ENCODE data around the gene MSMP.

Gene MSMP

DNA sequence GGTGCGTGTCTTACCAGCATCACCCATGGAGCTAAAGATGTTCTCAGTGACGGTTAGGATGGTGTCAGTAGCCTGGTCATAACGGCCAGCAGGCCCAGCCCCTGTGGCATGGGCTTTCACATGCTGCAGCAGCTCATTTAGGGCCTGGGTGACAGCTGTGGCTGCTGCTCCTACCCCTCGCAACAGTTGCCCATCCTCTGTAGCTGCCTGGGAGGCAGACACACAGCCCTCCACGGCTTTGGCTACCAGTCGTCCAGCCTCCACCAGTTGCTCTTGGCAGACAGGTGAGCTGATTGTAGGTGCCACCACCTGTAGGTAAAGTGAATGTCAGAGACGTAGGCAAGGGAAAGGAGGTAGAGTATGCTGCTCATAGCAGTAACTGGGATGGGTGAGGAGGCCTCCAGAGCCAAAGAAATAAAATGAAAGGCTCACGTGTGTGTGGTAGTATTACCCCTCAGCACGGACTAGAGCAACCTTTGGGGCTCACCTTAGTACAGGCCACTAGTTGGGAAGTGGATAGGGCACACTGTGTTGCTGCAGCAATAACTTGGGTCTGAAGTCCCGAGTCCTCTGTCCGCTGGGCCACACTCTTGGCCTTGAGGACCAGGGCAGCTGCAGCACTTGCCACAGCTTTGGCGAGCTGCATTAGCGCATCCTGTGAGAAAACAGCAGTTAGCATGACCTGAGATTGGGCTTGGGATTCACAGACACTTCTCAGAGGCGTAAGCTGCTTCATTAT, 36.8 kb downstream of the MSMP start:
- no peak for DNase-seq

DNA sequence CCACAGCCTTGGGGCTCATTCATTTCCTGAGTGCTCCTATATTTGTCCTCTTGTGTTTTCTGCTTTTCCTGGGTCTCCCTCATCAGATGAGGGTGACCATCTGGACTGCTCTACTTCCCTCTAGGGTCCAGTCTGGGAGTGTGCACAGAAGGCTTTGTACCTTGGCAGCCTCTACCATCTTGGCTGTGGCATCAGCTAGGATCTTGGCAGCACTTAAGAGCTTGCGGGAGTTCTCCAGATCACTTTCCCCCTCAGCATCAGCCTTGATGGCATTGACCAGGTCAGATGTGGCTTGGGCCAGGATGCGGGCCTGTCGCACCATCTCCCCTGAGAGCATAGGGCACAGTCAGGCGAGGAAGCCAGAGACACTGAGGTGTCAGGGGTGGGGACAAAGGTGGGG, 37.8 kb downstream of the MSMP start:
- no peak for DNase-seq

DNA sequence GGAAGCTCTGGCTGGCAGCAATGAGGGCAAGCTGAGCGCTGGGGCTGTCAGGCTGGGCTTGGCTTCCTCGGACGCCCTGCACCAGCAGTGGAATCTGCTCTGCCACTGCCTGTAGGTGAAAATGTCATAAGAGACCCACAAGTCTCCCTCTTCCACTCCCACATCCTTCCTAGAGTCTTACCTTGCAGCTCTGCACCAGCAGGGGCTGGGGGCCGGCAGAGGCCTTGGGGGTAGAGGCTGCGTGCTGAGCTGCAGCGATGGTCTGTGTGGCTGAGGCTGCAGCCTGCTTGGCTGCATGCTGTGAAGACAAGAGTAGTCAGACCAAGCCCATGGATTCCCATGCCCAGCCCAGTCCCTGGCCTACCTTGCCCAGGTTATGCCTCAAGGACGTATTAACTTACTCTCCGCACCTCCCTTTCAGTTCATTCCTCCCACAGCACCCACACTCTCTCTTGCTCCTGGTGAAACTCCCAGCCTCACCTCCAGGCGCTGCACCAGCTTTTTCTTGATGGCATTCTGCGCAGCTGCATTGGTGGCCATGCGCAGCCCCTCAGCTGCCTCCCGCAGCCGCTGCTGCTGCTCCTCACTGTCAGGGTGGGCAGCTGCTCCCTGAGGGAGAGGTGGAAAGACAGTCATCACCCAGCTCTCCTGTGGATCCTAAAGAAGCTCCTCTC, 39.4 kb downstream of the MSMP start:
- DNase-seq: no peak

GRCh38 chr9:35714123-35714522, 40.0 kb downstream of the MSMP start:
- DNase-seq: no peak

DNA sequence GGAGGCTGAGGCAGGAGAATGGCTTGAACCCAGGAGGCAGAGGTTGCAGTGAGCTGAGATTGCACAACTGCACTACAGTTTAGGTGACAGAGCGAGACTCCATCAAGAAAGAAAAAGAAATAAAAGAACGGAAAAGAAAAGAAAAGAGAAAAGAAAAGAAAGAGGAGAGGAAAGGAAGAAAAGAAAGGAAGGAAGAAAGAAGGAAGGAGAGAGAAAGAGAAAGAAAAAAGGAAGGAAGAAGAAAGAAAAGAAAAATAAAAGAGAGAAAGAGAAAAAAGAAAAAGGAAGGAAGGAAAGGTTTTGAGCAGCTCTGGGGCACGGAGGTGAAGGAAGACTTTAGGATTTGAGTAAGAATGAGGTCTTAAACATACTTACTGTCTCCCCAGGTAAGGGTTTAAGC, 40.5 kb downstream of the MSMP start:
- DNase-seq: no peak

DNA sequence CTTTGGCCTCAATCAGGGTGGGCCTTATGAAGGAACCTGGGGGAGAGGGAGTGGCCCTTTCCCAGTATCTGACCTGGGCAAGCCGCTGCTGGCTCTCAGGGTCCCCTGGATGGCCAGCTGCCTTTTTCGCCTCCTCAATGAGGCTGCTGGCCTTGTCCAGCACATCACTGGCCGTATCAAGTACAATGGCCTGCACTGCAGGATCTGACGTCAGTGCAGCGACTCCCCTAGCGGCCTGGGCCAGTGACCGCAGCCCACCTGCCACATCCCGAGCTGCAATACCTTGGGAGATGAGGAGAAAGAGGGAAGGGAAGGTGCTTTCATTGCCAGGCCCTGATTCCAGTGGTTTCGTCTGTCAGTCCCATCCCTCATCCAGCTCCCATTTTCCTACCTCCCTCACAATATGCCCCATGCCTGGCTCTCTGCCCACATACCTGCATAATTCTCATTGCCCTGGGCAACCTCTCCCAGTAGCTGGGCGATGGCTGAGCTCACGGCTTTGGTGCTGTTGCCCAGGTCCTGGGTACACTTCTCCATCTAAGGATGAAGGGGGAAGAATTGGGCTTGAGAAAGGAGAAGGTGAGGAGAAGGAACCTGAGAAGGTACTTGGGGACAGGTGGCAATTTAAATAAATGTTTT, 41.2 kb downstream of the MSMP start:
- no peak for DNase-seq

DNA sequence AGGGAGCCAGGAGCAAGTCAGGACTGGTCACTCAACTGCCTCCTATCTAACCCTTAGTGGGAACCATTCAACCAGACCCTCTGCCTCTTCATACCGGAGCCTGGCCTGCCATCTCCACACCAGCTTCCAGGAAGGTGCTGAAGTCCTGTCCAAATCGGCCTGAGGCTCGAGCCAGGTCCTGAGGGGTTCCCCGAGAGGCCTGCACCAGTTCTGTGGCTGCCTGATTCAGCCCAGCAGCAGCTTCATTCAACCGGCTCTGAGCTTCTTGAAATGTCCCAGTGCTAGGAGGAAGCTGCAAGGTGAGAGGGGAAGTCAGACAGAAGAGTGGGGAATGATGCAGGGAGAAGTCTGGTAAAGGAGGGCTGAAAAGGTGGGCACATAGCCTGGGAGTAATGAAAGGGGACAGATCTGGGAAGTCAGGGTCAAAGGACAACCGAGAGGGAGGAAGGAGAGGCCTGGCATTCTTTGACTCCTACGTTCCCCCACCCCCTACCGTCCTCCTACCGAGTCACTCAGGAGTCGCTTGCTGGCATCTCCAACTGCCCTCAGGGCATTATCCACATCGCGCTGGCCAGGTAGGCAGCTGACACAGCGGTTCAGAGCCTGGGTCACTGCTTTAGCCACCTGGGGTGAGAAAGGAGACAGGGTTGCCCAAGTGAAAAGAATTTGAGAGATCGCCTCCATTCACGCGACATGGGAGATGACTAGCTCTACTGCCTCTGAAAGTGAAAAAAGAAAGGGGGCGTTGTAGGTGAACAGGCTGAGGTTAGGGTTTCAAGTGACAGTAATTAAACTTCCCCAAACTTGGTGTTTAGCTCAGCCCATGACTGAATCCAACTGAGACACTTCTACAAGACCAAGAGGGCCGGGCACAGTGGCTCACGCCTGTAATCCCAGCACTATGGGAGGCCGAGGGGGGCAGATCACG, 42.3 kb downstream of the MSMP start:
- DNase-seq: no peak

- no peak for DNase-seq
Observed at GRCh38 chr9:35710818-35711500, 43.1 kb downstream of the MSMP start.

DNA sequence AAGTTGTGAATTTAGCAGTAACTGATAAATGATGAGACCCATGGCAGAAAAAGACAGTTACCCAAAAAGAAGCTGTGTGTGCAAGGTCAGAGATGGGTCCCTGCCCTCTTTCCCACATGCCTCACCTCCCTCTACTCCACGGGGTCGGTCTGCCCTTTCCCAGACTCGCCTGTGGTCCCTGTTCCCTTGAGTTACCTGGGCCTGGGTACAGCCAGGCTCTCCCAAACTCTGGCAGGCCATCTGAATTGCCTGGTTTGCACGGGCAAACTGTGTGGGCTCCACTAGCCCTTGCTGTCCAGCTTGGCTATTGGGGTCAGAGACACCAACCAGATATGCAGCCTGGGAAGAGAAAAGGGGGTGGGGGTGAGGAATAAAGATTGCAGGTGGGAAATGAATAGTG, 45.9 kb downstream of the MSMP start:
- no peak for DNase-seq

GRCh38 chr9:35706951-35707350, 47.1 kb downstream of the MSMP start:
- no peak for DNase-seq

GRCh38 chr9:35705836-35706430, 48.1 kb downstream of the MSMP start:
- DNase-seq: no peak

- DNase-seq: no peak
Observed at GRCh38 chr9:35705372-35705771, 48.7 kb downstream of the MSMP start.

DNA sequence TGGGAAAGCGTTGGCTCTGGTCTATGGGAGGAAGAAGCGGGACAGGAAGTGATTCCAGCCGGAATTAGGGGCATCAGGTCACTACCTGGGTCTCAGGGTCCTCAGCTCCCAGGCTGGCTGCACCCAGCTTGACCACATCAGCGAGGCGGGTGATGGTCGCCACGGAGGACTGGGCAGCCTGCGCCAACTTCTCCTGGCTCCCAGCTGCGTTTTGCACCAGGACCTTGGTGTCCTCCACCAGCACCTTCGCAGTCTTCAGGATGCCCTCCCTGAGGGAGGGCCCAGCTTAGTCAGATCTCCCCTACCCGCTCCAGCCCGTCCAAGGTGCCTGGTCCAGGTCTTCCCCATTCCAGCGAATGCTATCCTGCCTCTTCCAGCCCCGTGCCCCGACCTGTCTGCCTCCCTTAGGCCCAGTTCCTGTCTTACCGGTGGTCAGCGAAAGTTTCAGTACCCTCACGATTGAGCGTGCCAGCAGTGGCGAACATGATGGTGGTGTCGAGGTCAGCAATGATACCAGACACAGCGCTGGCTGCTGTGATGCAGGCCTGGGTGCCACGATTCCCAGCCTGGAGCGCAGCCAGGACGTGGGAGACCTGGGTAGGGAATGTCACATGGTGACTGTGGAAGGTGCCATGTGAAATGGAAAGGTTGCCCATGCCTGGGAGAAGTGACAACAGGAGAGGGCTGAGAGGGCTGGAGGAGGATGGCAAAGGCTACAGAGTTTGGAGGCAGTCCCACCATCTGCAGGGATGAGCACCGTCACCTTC, 50.0 kb downstream of the MSMP start:
- no peak for DNase-seq
